DND-41 (cell line): ENCODE measurements around the gene NUFIP2.

ENCODE experiments used
- CTCF ChIP-seq: IDR thresholded peaks from 2 replicates; pipeline ENCODE4 v1.5.1; 2012; ENCODE audit warnings: borderline replicate concordance, low read length, moderate library complexity, mild to moderate bottlenecking; ENCODE audit not compliant: poor library complexity, severe bottlenecking; ENCODE audit errors: extremely low read depth
- EZH2 ChIP-seq: IDR thresholded peaks from 3 replicates; pipeline ENCODE4 v1.6.1; 2012; ENCODE audit warnings: borderline replicate concordance, low read depth, mild to moderate bottlenecking, moderate library complexity, low read length, inconsistent platforms; ENCODE audit not compliant: severe bottlenecking

- TF ChIP-seq CTCF = no peak
- no peak for TF ChIP-seq EZH2
Observed at GRCh38 chr17:29246628-29247027, 47.3 kb downstream of the NUFIP2 start, which contains the start of gene CRYBA1.
